Activated CD8-positive, alpha-beta memory T cell treated with anti-CD3 and anti-CD28 coated beads for 1 hour (primary cell): Measurements from ENCODE around the gene BORCS6.
"Not testable (repeated sequence)": the region's sequence is repeated elsewhere in the genome, so short reads cannot be mapped to it uniquely, and the experiment has no call there.

Experiments used
- DNase-seq, 2 donors: peaks; one replicate each; pipeline ENCODE4 v3.0.0-alpha.2; 2020; ENCODE audit warnings: low read depth in 1 of 2; ENCODE audit errors: extremely low read depth in 1 of 2

The BORCS6 gene

DNA sequence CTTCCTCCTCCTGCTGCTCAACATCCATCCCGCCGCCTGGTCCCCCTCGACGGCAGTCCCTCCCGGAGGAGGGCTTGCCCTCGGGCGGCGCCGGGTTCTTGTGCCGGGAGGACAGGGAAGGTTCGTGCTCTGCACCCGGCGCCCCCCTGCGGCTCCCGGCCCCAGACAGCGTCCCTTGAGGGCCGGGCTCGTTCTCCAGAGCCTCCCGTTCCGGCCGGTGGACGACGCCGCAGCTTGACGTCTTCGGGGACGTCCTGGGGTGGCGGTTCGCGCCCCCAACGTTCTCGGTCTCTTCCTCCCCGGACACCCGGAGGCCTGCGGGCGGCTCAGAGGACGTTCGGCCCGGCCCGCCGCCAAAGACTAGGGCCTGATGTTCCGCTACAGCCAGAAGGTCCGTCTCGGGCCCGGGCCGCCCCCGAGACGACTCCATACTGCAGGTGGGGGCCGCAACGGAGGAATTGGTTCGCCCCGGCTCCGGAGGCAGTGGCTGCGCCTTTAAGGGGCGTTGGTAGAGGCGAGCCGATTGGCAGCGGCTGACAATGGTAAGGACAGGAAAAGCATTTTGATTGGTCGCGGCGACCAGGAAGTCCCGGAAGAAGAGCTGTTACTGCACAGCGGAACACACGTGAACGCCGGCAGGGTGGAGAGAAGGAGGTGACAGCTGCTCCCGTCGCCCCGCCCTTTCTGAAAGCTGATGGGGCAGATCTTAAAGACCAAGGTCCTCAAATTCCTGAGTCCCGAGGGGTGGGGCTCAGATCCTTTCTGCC lies at the start of gene BORCS6:
BORCS6 (minus strand) TSS at position 470 of the 767 bp plus-strand sequence; CDS start at position 430, 40 bp downstream.
- peak; percentile 86 to 91 for DNase-seq

- DNase-seq, result no peak
These were observed 47.9 kb upstream of the BORCS6 start for GRCh38 chr17:8237886-8238285.

GRCh38 chr17:8237175-8237574 lies 47.2 kb upstream of the BORCS6 start:
- DNase-seq, result no peak

GRCh38 chr17:8235676-8236075 lies 45.7 kb upstream of the BORCS6 start:
- DNase-seq, result no peak

- DNase-seq, result no peak
These were observed 44.6 kb upstream of the BORCS6 start for GRCh38 chr17:8234361-8235270.

GRCh38 chr17:8231701-8232100 lies 41.7 kb upstream of the BORCS6 start:
- DNase-seq, result no peak

DNA sequence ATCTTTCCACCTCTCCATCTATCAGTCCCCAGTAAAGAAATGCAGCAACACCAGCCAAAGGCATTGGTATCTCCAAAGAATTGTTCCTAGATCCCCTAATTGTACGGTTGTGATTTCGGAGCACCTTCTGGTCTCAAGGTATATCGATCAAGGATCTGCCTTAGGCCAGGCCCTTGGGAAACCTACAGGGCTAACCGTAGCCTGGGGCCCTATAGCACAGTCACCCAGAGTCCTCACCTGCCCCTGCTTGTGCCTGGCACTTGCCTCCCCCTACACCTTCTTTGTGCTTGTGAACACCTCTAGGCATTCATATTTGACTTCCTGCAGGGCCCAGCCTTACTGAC lies 37.2 kb upstream of the BORCS6 start:
- no peak for DNase-seq

- DNase-seq, result no peak
These were observed 36.7 kb upstream of the BORCS6 start for GRCh38 chr17:8226536-8227237.

- DNase-seq, result no peak
These were observed 36.0 kb upstream of the BORCS6 start for GRCh38 chr17:8225813-8226535.

GRCh38 chr17:8224891-8225812 lies 35.2 kb upstream of the BORCS6 start:
- no peak for DNase-seq

DNA sequence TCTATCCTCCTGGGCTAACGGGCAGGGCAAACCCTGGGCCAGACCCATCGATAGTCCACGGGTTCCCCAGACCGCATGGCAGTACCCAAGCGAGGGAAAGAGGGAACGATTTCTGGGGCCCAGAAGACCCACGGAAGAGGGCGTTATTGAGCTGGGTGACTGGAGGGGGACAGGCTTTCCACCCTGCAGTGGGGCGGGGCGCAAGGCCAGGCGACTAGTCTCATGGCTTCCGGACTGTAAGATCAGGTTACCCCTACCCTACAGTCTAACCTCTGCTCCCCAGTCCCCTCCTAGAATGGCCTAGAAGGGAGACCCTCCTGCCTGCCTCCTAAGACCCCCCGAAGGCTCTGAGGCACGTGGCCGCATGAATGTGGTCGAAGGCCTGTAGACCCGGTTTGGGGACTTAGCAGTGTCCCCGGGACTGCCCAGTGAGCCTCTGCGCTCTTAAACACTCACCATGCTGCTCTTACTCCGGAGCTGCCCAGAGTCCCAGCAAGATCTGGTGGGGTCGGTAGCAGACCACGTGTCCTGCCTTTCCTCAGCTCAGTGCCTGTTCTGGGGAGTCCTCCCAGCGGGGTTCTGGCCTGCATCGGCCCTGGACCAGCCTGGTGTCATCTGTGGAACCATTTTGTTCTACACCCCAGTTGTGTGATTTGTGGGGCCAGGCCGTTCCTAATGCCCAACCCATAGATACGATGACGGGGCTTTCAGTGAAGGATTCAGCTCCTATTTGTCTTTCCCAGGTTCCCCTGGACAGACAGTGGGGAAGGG lies 33.6 kb upstream of the BORCS6 start:
- DNase-seq, result no peak

DNA sequence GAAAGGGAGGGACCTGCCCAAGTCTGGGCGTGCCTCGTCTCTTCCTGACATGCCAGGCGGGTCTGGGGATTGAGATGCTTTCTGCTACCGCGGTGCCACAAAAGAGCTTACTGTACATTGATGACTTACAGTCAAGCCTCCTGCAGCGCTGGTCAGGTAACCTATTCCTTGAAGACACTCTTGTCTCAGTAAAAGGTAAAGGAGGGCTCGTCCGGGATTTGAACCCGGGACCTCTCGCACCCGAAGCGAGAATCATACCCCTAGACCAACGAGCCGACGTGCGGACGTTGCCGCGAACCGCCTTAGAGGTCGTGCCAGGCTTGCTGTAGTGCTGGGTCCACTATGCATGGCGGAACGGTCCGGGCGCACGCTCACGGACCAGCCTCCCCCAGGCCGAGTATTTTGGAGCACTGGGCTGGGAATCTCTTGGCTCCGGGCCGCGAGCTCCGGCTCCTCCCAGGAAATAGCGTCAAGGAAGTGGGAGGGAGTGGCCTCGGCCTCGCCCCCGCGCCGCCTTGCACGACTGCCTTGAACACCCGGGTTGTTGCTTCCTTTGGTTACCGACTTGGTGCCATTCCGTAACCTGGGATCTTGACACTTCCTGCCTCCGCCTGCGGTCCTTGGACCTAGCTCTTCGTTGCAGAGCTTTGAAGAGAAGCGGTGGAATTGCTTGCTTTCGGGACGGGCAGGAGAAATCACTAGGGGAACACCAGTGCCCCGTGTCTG lies 32.8 kb upstream of the BORCS6 start:
- peak; percentile 62 to 82 for DNase-seq

GRCh38 chr17:8222380-8222629 lies 32.3 kb upstream of the BORCS6 start:
- DNase-seq, result no peak

GRCh38 chr17:8221663-8222379 lies 31.8 kb upstream of the BORCS6 start:
- DNase-seq, result peak; percentile 72 to 79

DNA sequence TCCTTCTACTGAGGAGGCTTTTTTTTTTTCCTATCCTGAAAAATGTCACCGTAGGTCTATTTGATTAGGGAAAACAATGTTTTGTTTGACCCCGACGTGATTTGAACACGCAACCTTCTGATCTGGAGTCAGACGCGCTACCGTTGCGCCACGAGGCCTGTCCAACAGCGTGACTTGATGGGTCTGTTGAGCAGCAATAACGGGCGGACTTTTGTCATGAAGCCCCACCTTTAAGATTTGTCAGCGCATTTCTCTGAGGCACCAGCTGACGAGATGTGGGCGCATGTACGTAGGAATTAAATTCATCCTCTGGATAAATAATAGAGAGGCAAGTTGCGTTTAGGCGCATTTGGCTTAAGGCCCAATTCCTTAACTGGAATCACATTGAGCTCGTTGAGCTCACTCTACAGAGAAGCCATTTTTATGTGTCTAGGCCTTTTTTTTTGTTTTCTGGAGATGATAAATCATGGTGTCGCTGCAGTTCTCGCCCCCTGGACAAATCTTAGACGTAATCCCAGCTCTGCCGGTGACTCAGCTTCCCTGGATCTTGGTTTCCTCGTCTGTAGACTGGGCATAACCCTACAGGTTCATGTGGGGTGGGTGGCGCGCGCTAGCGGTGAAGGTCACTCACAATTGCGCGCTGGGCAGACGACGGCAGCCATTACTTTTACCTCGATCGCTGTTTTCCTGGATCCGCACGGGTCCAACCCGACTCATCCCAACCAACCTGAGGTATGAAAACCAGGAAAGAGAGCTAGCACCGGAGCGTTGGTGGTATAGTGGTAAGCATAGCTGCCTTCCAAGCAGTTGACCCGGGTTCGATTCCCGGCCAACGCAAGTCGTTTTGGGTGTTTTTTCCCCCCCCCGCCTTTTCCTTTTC lies 31.0 kb upstream of the BORCS6 start:
- peak; percentile 69 to 70 for DNase-seq

- DNase-seq, result not testable (repeated sequence)
These were observed 24.0 kb upstream of the BORCS6 start for GRCh38 chr17:8214000-8214399.
